Stimulated activated naive B cell treated with anti-CD40 and anti-IgM and Interleukin-4, amounts not matched to agents 10 μg/mL and 1 μg/mL and 100 μg/mL, for 72 hours (primary cell): ENCODE measurements around the gene COX5A.

Experiments
- ATAC-seq, 2 donors: fragments of 150-1000 bp; cut with Tn5 transposase; replicated peaks; 2 replicates each; pipeline ENCODE4 v1.10.0; 2021; ENCODE audit warnings: moderate library complexity in 1 of 2
- DNase-seq: peaks from one replicate; pipeline ENCODE4 v3.0.0; 2021
- H3K27ac Mint-ChIP-seq: one replicate; pipeline ENCODE4 v1.8.0; 2022; ENCODE audit warnings: mild to moderate bottlenecking, mixed read lengths
- H3K27me3 Mint-ChIP-seq, 2 donors: one replicate each; pipeline ENCODE4 v1.8.0; 2022; ENCODE audit warnings: mixed read lengths in 2 of 2
- H3K36me3 Mint-ChIP-seq, 2 donors: one replicate each; pipeline ENCODE4 v1.8.0; 2022; ENCODE audit warnings: mixed read lengths in 2 of 2, mild to moderate bottlenecking in 1 of 2
- H3K4me1 Mint-ChIP-seq, 2 donors: one replicate each; pipeline ENCODE4 v1.8.0; 2022; ENCODE audit warnings: mixed read lengths in 2 of 2, mild to moderate bottlenecking in 1 of 2
- H3K4me3 Mint-ChIP-seq, 2 donors: one replicate each; pipeline ENCODE4 v1.8.0; 2022; ENCODE audit warnings: mild to moderate bottlenecking in 2 of 2, mixed read lengths in 2 of 2, moderate library complexity in 1 of 2
- H3K9me3 Mint-ChIP-seq, 2 donors: one replicate each; pipeline ENCODE4 v1.8.0; 2022; ENCODE audit warnings: mixed read lengths in 2 of 2, mild to moderate bottlenecking in 1 of 2

Gene COX5A

DNA sequence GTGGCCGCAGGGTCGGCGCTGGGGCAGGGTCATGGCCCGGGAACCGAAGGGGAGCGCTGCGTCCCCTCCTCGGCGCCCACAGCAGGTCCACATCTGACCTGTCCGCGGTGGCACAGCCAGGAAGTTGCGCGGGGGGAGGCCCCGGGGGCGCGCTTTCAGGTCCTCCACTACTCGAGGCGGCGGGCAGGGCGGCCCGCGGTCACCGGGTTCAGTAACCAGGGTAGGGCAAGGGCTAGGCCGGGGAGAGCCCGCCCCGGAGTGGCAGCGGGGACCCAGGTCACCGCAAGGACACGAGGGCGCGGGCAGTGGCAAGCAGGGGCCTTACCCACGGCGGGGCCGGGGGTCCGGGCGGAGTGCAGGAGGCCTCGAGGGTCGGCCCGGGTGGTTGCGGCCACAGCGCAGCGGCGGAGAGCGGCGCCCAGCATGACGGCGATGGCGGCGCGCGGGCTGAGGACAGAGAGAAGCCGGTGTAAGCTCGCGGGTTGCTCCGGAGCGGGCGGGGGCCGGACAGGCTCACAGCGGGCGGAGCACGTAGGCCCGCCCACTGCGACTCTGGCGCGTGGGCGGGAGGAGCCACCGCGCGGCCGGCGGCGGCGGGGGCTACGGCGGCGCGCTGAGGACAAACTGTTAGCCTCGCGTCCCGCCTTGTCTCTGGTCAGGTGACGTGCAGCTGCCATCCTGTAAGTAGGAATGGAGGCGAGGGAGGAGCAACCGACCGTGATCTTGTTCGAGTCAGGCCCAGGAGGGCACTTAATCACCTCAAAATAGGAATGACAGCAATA is at the start of gene COX5A:
TSS of gene COX5A (minus strand) at position 484 of the 782 bp plus-strand sequence. CDS start at position 425, 59 bp downstream.
- Mint-ChIP-seq H3K9me3 (no peaks in the 10 kb centered on the region), H3K4me1 (peaks cover 6 to 20% of the 10 kb centered on the region in 2 donors), H3K27ac (peak within 1 kb of the TSS; percentile 96), H3K4me3 (peak within 1 kb of the TSS; percentile 85 to 90), H3K27me3 (no peaks in the 10 kb centered on the region), H3K36me3 (peaks cover 3 to 7% of the 10 kb centered on the region in 2 donors)
- ATAC-seq (peak; percentile 96), DNase-seq (peak; percentile 95)

DNA sequence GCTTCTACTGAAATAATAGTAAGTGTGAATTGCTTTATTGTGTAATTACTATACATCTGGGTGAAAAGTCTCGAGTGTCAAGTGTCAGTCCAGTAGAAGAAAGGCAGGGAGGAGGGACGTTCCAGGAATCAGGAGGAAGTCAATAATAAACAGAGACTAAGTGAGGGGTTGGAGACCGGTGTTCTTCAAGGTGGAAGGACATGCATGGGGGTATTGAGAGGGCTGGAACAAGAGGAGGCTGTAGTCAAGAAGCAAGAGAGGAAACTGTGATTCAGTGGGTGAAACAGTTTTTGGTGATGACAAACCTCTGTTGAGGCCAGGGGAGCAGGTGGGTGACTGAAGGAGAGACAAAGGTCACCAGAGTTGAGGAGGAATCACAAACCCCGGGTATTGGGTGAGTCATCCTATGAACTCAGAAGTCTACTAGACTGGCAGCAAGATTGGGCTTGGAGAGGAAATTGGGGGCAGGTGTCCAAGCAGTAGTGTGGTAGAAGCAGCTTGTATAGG is 45.9 kb upstream of the COX5A start:
- Mint-ChIP-seq H3K27me3 (peaks cover 39 to 57% of the 10 kb centered on the region in 2 donors), H3K4me1 (peaks cover 5 to 11% of the 10 kb centered on the region in 2 donors), H3K9me3 (peaks cover 0 to 4% of the 10 kb centered on the region in 2 donors), H3K36me3 (no peaks in the 10 kb centered on the region), H3K4me3 (no peak overlapping the region), H3K27ac (no peak overlapping the region)
- DNase-seq (peak; percentile 19), ATAC-seq (peak; percentile 94 to 98)

DNA sequence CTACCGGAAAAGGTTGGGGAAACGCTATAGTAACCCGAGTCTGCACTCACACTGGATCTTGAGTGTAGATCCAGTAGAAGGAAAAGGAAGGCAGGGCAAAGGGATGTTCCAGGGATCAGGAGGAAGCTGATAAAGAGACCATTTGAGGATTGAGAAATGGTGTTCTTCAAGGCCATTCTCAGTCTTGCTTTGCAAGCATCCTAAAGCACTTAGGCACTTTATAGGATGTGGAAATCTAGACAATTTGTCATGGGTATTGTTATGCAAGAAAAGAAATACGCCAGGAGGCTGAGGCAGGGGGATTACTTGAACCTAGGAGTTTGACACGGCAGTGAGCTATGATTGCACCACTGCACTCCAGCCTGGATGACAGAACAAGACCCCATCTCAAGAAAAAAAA is 44.3 kb upstream of the COX5A start:
- Mint-ChIP-seq H3K27ac (no peak overlapping the region), H3K9me3 (peaks cover 0 to under 1% of the 10 kb centered on the region in 2 donors), H3K27me3 (peaks cover 42 to 56% of the 10 kb centered on the region in 2 donors), H3K4me1 (peaks cover 5 to 9% of the 10 kb centered on the region in 2 donors), H3K4me3 (no peak overlapping the region), H3K36me3 (no peaks in the 10 kb centered on the region)
- DNase-seq (no peak), ATAC-seq (no peak)

DNA sequence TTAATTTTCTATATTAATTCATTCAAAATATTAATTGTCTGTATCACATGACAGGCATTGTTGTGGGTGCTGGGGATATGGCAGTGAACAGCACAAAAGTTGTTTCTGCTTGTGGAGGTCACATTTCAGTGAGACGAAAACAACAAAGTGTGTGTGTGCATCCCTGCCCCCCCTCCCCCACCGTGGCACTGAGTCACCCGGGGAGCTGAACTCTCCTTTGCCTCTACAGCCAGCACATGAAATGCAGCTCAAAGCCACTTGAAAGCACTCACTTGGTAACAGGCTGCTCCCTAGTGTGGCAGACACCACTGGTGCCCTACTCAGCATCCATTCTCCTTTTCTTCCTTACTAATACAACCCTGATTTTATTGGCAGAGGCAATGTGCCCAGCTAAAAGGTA is 40.6 kb upstream of the COX5A start:
- H3K4me1 Mint-ChIP-seq: peaks cover 0 to under 1% of the 10 kb centered on the region in 2 donors
- H3K27ac Mint-ChIP-seq: no peak overlapping the region
- DNase-seq (no peak), ATAC-seq (no peak)
- H3K9me3 Mint-ChIP-seq: no peaks in the 10 kb centered on the region
- no peak overlapping the region for H3K4me3 Mint-ChIP-seq
- H3K36me3 Mint-ChIP-seq: no peaks in the 10 kb centered on the region
- H3K27me3 Mint-ChIP-seq: peaks cover 20 to 42% of the 10 kb centered on the region in 2 donors

DNA sequence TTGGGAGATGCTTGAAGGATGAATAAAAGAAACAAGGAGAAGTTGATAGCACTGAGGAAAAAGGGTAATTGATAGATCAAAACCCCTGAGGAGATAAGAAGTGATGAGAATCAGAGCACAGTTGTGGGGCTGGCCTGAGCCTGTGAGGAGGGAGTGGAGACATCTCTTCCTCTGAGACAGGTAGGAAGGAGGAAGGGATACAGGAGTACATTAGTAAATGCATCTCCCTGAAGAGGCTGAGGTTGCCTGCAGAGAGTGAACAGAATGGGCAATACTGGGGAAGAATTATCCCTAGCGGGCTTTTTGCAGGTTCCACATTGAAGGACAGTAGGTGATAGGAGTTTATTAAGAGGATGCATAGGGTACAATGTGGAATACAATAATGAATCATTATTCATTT is 40.2 kb upstream of the COX5A start:
- H3K9me3 Mint-ChIP-seq: no peaks in the 10 kb centered on the region
- no peak overlapping the region for H3K27ac Mint-ChIP-seq
- H3K4me3 Mint-ChIP-seq: no peak overlapping the region
- DNase-seq: no peak
- H3K4me1 Mint-ChIP-seq: no peaks in the 10 kb centered on the region
- H3K27me3 Mint-ChIP-seq: peaks cover 20 to 45% of the 10 kb centered on the region in 2 donors
- H3K36me3 Mint-ChIP-seq: no peaks in the 10 kb centered on the region
- no peak for ATAC-seq

DNA sequence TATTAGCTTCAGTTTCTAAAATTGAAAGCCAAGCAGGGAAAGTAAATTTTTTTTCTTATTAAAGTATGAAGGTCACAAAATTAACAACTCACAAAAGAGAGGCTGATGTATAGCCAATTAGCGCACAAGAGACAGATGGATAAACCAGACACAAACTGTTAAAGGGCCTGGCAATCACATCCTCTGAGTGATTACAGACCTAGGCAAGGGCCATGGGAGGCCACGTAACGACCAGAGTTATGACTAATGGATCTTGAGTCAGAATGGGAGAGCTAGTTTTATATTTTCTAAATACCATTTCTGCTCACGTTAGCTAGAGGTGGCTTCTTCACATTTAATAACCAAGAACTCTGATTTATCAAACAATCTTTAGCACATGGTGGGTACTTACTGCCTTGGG is 39.7 kb upstream of the COX5A start:
- DNase-seq (no peak), ATAC-seq (peak in 1 of 2 donors; percentile 43)
- Mint-ChIP-seq H3K4me1 (no peaks in the 10 kb centered on the region), H3K4me3 (no peak overlapping the region), H3K9me3 (no peaks in the 10 kb centered on the region), H3K36me3 (no peaks in the 10 kb centered on the region), H3K27ac (no peak overlapping the region), H3K27me3 (peaks cover 25 to 49% of the 10 kb centered on the region in 2 donors)

DNA sequence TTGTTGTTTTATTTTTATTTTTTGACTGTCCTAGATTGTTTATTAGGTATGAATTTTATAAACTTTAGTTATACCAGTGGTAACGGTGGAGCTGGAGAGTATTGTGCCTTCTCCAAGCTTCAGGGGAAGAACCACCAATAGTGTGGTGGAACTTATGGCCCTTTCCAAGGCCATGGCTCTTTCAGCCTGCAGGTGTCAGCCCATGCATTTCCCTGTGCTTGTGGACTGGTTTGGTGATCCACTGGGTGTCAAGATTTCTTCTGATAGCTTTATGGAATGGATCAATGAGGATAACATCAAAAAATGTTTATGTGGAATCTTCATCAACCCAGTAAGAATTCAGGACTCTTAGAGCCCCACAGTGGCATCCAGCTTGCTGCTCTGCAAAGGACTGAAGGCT is 38.3 kb upstream of the COX5A start:
- ATAC-seq (no peak), DNase-seq (no peak)
- no peaks in the 10 kb centered on the region for H3K4me1 Mint-ChIP-seq
- H3K4me3 Mint-ChIP-seq: no peak overlapping the region
- H3K36me3 Mint-ChIP-seq: no peaks in the 10 kb centered on the region
- H3K9me3 Mint-ChIP-seq: no peaks in the 10 kb centered on the region
- H3K27ac Mint-ChIP-seq: no peak overlapping the region
- H3K27me3 Mint-ChIP-seq: peaks cover 26 to 54% of the 10 kb centered on the region in 2 donors

DNA sequence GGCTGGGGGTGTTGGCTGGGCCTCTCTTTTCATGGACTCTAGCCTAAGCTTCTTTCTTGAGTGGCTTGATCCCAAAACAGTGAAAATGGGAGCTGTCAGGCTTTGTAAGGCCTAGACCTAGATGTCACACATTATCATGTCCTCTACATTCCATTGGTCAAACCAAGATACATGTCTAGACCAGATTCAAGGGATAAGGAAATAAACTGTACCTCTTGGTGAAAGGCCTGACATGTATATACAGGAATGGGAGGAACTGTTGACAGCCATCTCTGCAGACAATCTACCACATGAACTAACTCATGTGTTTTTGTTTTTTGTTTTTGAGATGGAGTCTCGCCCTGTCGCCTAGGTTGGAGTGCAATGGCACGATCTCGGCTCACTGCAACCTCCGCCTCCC is 29.8 kb upstream of the COX5A start:
- H3K4me3 Mint-ChIP-seq: no peak overlapping the region
- H3K4me1 Mint-ChIP-seq: no peaks in the 10 kb centered on the region
- no peaks in the 10 kb centered on the region for H3K36me3 Mint-ChIP-seq
- H3K27me3 Mint-ChIP-seq: peaks cover 11 to 26% of the 10 kb centered on the region in 2 donors
- ATAC-seq (no peak), DNase-seq (no peak)
- no peaks in the 10 kb centered on the region for H3K9me3 Mint-ChIP-seq
- H3K27ac Mint-ChIP-seq: no peak overlapping the region

DNA sequence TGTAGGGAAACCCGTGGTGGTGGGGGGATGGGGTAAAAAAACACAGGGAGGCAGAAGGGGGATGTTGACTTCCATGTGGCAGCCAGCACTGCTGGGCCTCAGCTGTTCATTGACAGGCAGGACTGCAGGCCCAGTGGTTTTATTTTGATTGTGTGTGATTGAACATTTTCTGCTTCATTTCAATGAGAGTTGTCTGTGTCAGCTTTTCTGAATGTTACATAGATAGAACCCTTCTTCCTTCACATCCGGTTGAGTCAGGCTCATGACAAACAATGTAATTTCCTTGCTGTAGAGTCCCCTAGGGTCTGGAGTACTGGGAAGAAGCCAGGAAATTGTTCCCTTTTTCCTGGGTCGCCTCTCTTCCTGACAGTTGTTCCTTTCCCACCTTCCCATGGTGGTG is 26.9 kb upstream of the COX5A start:
- Mint-ChIP-seq H3K9me3 (no peaks in the 10 kb centered on the region), H3K4me3 (no peak overlapping the region), H3K27ac (no peak overlapping the region), H3K4me1 (no peaks in the 10 kb centered on the region), H3K27me3 (peaks cover 31 to 44% of the 10 kb centered on the region in 2 donors), H3K36me3 (no peaks in the 10 kb centered on the region)
- ATAC-seq (no peak), DNase-seq (no peak)

DNA sequence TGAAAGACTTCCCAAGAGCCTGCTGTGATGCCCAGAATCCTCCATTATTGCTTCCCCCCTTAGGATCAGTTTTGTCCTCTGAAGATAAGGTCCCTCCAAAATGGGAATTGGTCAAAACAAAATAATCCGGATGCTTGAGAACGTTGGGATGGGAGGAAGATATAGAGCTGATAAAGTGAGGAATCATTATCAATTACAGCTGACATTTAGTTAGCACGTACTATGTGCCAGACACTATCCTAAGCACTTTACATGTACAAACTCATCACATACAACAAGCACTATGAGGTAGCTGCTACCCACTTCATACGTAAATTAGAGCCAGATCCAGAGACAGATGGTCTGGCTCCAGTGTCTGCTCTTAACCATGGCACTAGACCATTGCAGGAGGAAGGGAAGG is 25.3 kb upstream of the COX5A start:
- Mint-ChIP-seq H3K36me3 (no peaks in the 10 kb centered on the region), H3K4me1 (peaks cover 7 to 14% of the 10 kb centered on the region in 2 donors), H3K4me3 (no peak overlapping the region), H3K27me3 (peaks cover 46 to 58% of the 10 kb centered on the region in 2 donors), H3K27ac (no peak overlapping the region), H3K9me3 (no peaks in the 10 kb centered on the region)
- no peak for DNase-seq
- ATAC-seq: no peak

DNA sequence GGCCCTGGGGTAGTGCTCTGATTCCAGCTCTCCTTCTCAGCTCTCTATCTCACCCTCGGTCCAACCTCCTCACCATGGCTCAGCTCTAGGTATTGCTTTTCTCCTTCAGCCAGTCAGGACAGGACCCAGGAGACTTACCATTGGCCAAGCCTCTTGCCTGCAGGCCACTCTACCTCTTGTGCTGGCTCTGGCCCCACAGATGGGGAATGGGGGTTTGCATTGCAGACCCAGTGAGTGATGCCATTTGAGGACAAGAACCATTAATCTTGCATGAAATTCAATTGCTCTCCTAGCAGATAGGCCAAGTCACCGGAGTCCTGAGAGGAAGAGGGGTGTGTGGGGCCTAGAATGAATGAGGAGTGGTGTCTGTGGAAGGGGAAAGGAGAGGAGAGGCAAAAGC is 24.8 kb upstream of the COX5A start:
- Mint-ChIP-seq H3K36me3 (no peaks in the 10 kb centered on the region), H3K27ac (no peak overlapping the region), H3K27me3 (peaks cover 49 to 64% of the 10 kb centered on the region in 2 donors), H3K4me1 (peaks cover 7 to 20% of the 10 kb centered on the region in 2 donors), H3K9me3 (no peaks in the 10 kb centered on the region), H3K4me3 (no peak overlapping the region)
- ATAC-seq (no peak), DNase-seq (no peak)

DNA sequence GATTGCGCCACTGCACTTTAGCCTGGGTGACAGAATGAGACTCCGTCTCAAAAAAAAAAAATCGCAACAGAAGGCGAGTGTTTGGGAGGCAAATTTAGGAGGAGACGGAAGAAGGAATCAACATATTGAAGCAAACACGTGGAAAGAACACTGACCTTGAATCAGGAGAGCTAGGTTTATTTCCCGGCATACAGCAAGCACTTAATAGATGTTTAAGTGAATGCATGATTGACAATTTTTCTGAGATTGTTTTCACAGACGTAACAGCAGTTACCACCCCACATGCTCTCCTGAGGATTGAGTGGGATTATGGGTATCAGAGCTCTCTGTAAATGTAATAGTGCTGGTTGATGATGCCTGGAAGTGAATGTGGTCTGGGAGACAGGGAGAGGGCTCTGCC is 24.3 kb upstream of the COX5A start:
- H3K36me3 Mint-ChIP-seq: no peaks in the 10 kb centered on the region
- no peaks in the 10 kb centered on the region for H3K9me3 Mint-ChIP-seq
- peaks cover 49 to 68% of the 10 kb centered on the region in 2 donors for H3K27me3 Mint-ChIP-seq
- peaks cover 7 to 24% of the 10 kb centered on the region in 2 donors for H3K4me1 Mint-ChIP-seq
- DNase-seq (no peak), ATAC-seq (no peak)
- no peak overlapping the region for H3K4me3 Mint-ChIP-seq
- no peak overlapping the region for H3K27ac Mint-ChIP-seq

DNA sequence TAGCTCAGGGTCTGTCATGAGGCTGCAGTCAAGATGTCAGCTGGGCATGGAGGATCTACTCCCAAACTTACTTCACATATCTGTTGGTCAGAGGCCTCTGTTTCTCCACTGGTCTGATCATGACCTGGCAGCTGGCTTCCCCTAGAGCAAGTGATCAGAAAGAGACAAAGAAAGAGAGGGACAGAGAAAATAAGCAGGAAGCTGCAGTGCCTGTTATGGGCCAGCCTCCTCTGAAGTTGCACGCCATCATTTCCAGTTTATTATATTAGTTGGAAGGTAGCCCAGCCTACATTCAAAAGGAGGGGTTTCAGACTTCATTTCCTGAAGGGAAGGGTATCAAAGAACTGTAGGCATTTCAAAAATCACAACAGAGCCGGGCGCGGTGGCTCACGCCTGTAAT is 23.7 kb upstream of the COX5A start:
- H3K27ac Mint-ChIP-seq: no peak overlapping the region
- no peak for ATAC-seq
- H3K4me1 Mint-ChIP-seq: peaks cover 7 to 30% of the 10 kb centered on the region in 2 donors
- H3K36me3 Mint-ChIP-seq: no peaks in the 10 kb centered on the region
- H3K4me3 Mint-ChIP-seq: no peak overlapping the region
- H3K9me3 Mint-ChIP-seq: no peaks in the 10 kb centered on the region
- peaks cover 49 to 69% of the 10 kb centered on the region in 2 donors for H3K27me3 Mint-ChIP-seq
- DNase-seq: no peak

DNA sequence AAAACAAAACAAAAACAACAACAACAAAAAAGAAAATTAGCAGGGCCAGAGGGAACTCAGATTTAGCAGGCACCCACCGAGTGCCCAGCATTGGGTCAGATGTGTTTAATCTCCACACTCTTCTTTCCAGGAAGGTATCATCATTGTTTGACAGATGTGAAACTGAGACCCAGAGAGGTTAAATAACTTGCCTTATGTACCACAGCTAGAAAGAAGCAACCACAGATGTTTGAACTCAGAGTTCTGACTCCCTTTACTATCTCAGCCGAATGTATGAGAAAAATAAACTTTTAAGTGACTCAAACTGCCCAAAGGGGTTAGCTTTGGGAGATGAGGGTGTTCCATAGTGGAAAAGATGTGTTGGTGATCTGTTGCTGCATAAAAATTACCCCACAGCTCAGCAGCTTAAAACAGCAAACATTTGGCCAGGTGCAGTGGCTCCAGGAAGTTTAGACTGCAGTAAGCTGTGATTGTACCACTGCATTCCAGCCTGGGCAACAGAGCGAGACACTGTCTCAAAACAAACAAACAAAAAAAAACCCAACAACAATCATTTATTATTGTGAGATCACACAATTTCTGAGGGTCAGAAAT is 23.2 kb upstream of the COX5A start:
- no peak for ATAC-seq
- Mint-ChIP-seq H3K4me3 (no peak overlapping the region), H3K27me3 (peaks cover 49 to 69% of the 10 kb centered on the region in 2 donors), H3K27ac (no peak overlapping the region), H3K9me3 (no peaks in the 10 kb centered on the region), H3K36me3 (no peaks in the 10 kb centered on the region), H3K4me1 (peaks cover 7 to 30% of the 10 kb centered on the region in 2 donors)
- no peak for DNase-seq

DNA sequence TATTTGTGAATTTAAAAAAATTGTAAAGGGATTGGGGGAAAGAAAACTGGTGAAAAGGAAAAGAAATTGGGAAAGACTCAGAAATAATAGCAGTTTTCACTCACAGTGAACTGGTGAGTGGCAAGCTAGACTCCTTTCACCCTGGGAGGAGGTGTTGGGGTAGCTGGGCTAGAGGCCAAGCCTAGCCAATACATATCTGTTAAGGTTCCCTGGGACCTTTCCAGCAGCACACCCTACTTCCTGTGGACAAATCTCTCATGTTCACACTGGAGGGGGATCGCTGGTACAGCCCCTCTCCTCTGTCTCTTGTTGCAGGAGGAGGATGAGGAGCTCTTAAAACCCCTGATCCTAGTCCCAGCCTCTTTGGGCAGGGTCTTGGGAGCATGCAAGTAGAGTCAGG is 22.4 kb upstream of the COX5A start:
- ATAC-seq (no peak), DNase-seq (no peak)
- H3K4me1 Mint-ChIP-seq: peaks cover 10 to 37% of the 10 kb centered on the region in 2 donors
- H3K27ac Mint-ChIP-seq: no peak overlapping the region
- peaks cover 53 to 74% of the 10 kb centered on the region in 2 donors for H3K27me3 Mint-ChIP-seq
- H3K36me3 Mint-ChIP-seq: no peaks in the 10 kb centered on the region
- H3K4me3 Mint-ChIP-seq: no peak overlapping the region
- no peaks in the 10 kb centered on the region for H3K9me3 Mint-ChIP-seq
